Mucosa of descending colon (tissue), 3 donors: Measurements from ENCODE around the gene C15orf62. TPM values are rescaled to one million over a fixed set of nuclear protein-coding genes. Genes with fewer than 3 reads are reported as not detected.

ENCODE experiments used
- ATAC-seq: fragments of 200-7000 bp; cut with Tn5 transposase; one replicate; pipeline ENCODE4 v1.9.1; 2020; ENCODE audit warnings: mild to moderate bottlenecking, moderate library complexity
- DNase-seq, 3 donors: peaks; one replicate each; pipeline ENCODE4 v3.0.0-alpha.2; 2020
- H3K36me3 ChIP-seq: fragments of 200-600 bp; one replicate; pipeline ENCODE4 v1.8.0; 2021; ENCODE audit warnings: low read depth, mild to moderate bottlenecking
- H3K4me1 ChIP-seq: fragments of 200-600 bp; one replicate; pipeline ENCODE4 v1.8.0; 2021; ENCODE audit warnings: low read depth, mild to moderate bottlenecking
- H3K4me3 ChIP-seq: fragments of 200-600 bp; one replicate; pipeline ENCODE4 v1.8.0; 2021; ENCODE audit warnings: mild to moderate bottlenecking
- H3K9me3 ChIP-seq: fragments of 200-600 bp; one replicate; pipeline ENCODE4 v1.8.0; 2021; ENCODE audit warnings: mild to moderate bottlenecking
- CTCF ChIP-seq: fragments of 200-600 bp; IDR thresholded peaks from one replicate; pipeline ENCODE4 v1.8.0; 2022; ENCODE audit warnings: antibody characterized with exemption, mild to moderate bottlenecking
- intact Hi-C, 2 donors: fragments of 100-400 bp; cut with DNase I in 1 of 2; cut with micrococcal nuclease in 1 of 2; formaldehyde crosslinking; loops; one replicate each; pipeline versions ENCODE4 v1.11.0 to v1.11.1; 2022; cut with DNase I, micrococcal nuclease
- total RNA-seq, 3 donors: library from RNA; stranded (reverse); fragmentation: NEBNext Ultra II Directional in 2 of 3; extraction: Animal tissue kit (Norgen Biotek cat#: 25700) in 2 of 3; gene quantifications; one replicate each; pipeline versions ENCODE4 v1.2.1 to v1.2.4, GENCODE V29; 2021 to 2023
- donor health status: DM: no; HTN: no; CAD: no; lungs with moderate emphysema.
- donor health status: DM: no; HTN: no; CAD: no.
- donor health status: DM: no; HTN: yes; CAD: no.

C15orf62 gene
- total RNA-seq, 3 donors from 2014 or later, result 0.32 to 0.63 (median 0.35) TPM

- intact Hi-C loops, result loop anchor here in 1 of 2 donors (10.0 kb wide), 1 partner anchor 93 kb away; the partner anchor contains the start of gene RAD51
- peaks cover 32% of the 10 kb centered on the region for H3K4me1 ChIP-seq
Measured at GRCh38 chr15:40787344-40787841, 17.6 kb downstream of the C15orf62 start.

GRCh38 chr15:40787991-40788390, 18.2 kb downstream of the C15orf62 start:
- peak; percentile 43 for ATAC-seq
- H3K9me3 ChIP-seq, result no peaks in the 10 kb centered on the region
- intact Hi-C loops, result loop anchor here in 1 of 2 donors (10.0 kb wide), 1 partner anchor 93 kb away; the partner anchor contains the start of gene RAD51
- H3K36me3 ChIP-seq, result no peaks in the 10 kb centered on the region
- no peak for TF ChIP-seq CTCF
- peak; percentile 26 to 49 (median 45) for DNase-seq
- peaks cover 32% of the 10 kb centered on the region for H3K4me1 ChIP-seq
- H3K4me3 ChIP-seq, result no peak overlapping the region

More at GRCh38 chr15:40787344-40787841, 17.6 kb downstream of the C15orf62 start:
- no peaks in the 10 kb centered on the region for H3K9me3 ChIP-seq
- no peaks in the 10 kb centered on the region for H3K36me3 ChIP-seq
- peak; percentile 80 for ATAC-seq
- no peak for TF ChIP-seq CTCF
- no peak overlapping the region for H3K4me3 ChIP-seq
- DNase-seq, result peak; percentile 71 to 87 (median 76)

- H3K9me3 ChIP-seq, result no peaks in the 10 kb centered on the region
- DNase-seq (peak in 2 of 3 donors; percentile 24 to 25), ATAC-seq (no peak)
- no peak overlapping the region for H3K4me3 ChIP-seq
- no peaks in the 10 kb centered on the region for H3K36me3 ChIP-seq
- intact Hi-C loops, result loop anchor here in 1 of 2 donors (10.0 kb wide), 1 partner anchor 94 kb away; the partner anchor contains the start of gene RAD51
- peaks cover 43% of the 10 kb centered on the region for H3K4me1 ChIP-seq
- no peak for TF ChIP-seq CTCF
Measured at GRCh38 chr15:40789119-40789518, 19.3 kb downstream of the C15orf62 start.

GRCh38 chr15:40789999-40790398, 20.2 kb downstream of the C15orf62 start:
- ATAC-seq (no peak), DNase-seq (peak in 2 of 3 donors; percentile 8 to 18)
- H3K9me3 ChIP-seq, result no peaks in the 10 kb centered on the region
- intact Hi-C loops, result loop anchor here in 1 of 2 donors (10.0 kb wide), 1 partner anchor 95 kb away; the partner anchor contains the start of gene RAD51
- H3K36me3 ChIP-seq, result no peaks in the 10 kb centered on the region
- peaks cover 50% of the 10 kb centered on the region for H3K4me1 ChIP-seq
- no peak for TF ChIP-seq CTCF
- H3K4me3 ChIP-seq, result no peak overlapping the region

- DNase-seq (no peak), ATAC-seq (no peak)
- intact Hi-C loops, result no loop called here
- no peak overlapping the region for H3K4me3 ChIP-seq
- no peaks in the 10 kb centered on the region for H3K36me3 ChIP-seq
- peaks cover 54% of the 10 kb centered on the region for H3K4me1 ChIP-seq
- no peaks in the 10 kb centered on the region for H3K9me3 ChIP-seq
- TF ChIP-seq CTCF, result no peak
Measured at GRCh38 chr15:40790718-40791117, 20.9 kb downstream of the C15orf62 start.
